Skin epidermis (tissue), 12 donors: ENCODE results near the gene ZNF474.
A peak's percentile ranks its signal among the peaks of the same experiment; 100 is the strongest.
"Not testable (repeated sequence)": the region's sequence is repeated elsewhere in the genome, so short reads cannot be mapped to it uniquely, and the experiment has no call there.

Source experiments
- H3K27ac ChIP-seq, 21 experiments: fragments of 200-600 bp; sonication (generic) in 11 of 21; one replicate each; pipeline ENCODE4 v1.5.0; 2020; ENCODE audit warnings: mild to moderate bottlenecking in 3 of 21, inconsistent platforms in 2 of 21, moderate library complexity in 2 of 21
- H3K4me3 ChIP-seq, 7 experiments: fragments of 200-600 bp; sonication (generic) in 2 of 7; one replicate each; pipeline ENCODE4 v1.5.0; 2020; ENCODE audit warnings: inconsistent platforms in 2 of 7, mild to moderate bottlenecking in 2 of 7, moderate library complexity in 1 of 7

ZNF474 gene

DNA sequence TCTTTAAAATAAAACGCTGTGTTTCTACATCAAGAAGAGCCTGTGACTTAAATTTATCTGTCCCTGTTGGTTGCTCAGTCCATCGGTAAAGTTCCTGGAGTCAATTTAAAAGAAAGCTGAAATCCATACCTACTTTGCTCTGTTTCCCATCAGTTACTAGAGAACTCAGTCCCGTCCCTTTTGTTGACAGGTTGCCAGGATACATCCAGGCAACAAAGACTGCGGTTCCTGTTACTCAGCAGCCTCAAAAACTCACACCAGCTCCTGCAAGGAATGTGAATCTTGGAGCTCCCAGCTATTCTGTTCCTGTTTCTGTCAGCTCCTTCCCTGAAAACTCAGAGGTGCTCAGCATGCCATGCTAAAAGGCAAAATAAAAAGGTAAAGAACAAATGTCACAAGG is at the start of gene ZNF474:
Gene ZNF474 (plus strand): TSS at position 241 of the 400 bp plus-strand sequence. CDS start 22,445 bp downstream, outside the sequence.
- Histone ChIP-seq H3K27ac (peak within 1 kb of the TSS in 9 of 21 experiments; percentile 6 to 82 (median 52)), H3K4me3 (no peak within 1 kb of the TSS)

DNA sequence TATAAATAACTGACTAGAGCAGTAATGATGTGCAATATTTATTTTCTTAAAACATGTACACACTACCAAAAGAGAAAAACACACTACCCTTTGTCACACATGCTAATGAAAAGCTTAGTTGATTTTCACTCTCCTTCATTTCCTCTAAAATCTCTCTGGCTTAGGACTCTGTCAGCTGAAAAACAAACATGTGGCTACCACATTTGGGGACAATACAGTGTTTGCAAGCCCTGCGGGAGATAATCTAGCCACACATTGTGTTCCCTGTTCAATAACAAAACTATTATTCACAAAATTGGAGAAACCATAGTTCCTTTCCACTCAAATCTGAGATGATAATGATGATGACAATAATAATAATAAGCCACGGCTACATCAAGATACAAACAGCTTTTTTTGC is 47.8 kb upstream of the ZNF474 start:
- no peak overlapping the region for H3K4me3 ChIP-seq
- peak overlapping the region in 1 of 21 experiments; percentile 33 for H3K27ac ChIP-seq

- H3K27ac ChIP-seq = no peak overlapping the region
Measured at GRCh38 chr5:122083535-122083934, 45.8 kb upstream of the ZNF474 start.

DNA sequence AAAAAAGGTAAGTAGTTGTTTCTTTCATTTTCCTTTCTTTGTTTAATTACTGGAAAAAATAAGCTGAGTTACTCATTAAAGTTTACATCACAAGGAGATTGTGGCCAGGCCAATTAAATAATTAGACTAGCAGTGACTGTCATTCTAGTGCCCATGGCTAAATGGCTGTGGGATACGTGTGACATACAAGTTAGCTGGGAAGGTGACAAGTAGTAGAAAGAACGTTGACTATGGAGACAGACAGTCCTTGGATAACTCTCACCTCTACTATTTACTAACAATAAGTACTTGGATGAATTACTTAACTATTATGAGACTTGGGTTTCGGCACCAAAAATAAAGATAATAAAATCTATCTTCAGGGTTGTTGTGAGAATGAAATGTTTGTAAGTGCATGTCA is 44.3 kb upstream of the ZNF474 start:
- Histone ChIP-seq H3K4me3 (no peak overlapping the region), H3K27ac (no peak overlapping the region)

More at GRCh38 chr5:122083535-122083934, 45.8 kb upstream of the ZNF474 start:
- H3K4me3 ChIP-seq = no peak overlapping the region

DNA sequence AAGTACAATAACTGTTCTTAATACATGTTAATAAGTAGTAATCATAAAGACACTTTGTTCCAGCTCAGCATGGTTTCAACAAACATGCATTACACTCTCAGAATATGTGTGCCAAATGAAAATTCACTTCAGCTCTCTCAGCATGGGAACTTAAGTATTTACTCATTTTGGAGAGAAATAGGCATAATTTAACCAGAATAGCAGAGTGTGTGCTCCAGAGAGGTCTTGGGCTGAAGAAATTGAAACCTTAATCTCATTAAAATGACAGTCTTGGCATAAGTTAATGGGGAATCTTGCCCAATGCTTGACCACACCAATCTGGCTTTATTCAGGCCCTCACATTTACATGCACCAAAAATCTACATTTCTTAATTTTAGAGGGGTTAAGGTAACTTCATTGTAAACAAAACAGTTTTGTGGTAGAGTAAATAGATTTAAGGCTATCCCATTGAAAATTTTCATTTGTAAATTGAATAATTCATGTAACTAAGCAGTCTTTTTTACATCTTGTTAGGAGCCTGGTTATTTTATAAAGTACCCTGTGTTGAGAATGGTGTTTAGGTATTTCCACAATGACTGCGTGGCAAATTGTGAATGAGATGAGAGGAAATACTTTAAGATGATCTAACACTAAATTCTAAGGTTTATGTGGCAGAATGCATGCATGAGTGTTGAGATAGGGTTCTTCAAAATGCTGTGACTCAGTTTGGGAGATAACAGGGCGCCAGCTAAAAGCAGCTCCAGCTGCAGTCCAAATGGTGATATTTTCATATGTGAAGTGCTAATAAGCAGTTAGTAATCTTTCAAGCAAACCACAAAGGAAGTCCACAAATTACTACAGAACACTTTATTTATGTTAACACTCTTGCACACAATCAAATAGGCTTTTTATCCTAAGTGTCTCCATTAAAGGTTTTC is 40.0 kb upstream of the ZNF474 start:
- H3K4me3 ChIP-seq = no peak overlapping the region
- H3K27ac ChIP-seq = peak overlapping the region in 1 of 21 experiments; percentile 17

- Histone ChIP-seq H3K27ac (peak overlapping the region in 1 of 21 experiments; percentile 56), H3K4me3 (no peak overlapping the region)
Measured at GRCh38 chr5:122091936-122092600, 37.3 kb upstream of the ZNF474 start.

DNA sequence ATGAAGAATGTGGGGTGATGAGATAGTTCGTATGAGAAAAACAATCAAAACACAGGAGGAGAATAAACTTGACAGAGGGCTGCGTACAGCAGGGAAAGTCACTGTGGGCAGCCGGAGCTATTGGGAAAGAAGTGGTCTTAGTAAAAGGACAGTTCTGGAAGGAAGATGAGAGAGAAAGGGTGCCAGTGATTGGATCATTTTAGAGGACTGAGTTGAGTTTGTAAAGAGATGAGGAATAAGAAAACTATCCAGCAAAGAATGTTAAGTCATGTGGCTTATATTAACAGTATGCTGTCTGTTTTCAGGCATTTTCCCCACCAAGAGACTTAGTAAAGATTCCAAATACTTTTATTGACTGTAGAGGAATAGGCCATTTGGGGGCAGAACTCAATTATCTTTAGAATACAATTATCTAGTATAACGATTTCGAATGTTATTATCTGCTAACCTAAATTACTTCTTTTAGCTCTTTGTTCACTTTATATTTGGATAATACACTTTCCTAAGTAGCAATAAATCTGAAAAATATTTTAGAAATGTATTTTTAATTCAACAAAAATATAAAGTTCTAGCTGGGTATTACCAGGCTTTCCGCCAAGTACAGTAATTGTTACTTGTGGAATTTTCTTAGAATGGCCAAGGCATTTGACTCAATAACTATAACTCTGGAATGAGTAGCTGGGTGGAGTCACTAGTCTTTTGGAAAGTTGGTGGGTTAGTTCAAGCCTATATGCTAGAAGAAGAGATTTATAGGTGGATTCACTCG is 35.7 kb upstream of the ZNF474 start:
- Histone ChIP-seq H3K4me3 (no peak overlapping the region), H3K27ac (peak overlapping the region in 4 of 21 experiments; percentile 6 to 56 (median 41))

GRCh38 chr5:122094251-122094650 is 35.1 kb upstream of the ZNF474 start:
- peak overlapping the region in 4 of 21 experiments; percentile 29 to 56 (median 41) for H3K27ac ChIP-seq
- H3K4me3 ChIP-seq = not testable (repeated sequence)

DNA sequence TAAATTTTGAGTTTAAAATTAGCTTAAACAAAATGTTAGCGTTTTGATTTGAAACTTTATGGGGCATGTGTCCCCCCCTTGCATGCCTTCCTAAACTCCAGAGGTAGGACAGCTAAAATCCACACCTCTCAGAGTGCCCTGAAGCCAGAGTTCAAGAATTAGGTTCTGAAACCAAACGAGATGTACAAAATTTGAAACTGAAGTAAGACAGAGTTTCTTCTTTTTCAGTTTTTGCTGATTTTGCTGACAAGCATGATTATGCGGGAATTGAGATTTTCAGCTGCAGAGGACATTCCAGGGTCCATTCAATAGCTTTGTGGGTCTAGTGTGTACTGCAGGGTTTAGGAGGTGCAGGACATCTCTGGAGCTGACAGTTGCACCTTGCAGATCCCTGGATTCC is 34.2 kb upstream of the ZNF474 start:
- no peak overlapping the region for H3K4me3 ChIP-seq
- no peak overlapping the region for H3K27ac ChIP-seq

GRCh38 chr5:122097391-122097790 is 32.0 kb upstream of the ZNF474 start:
- Histone ChIP-seq H3K4me3 (no peak overlapping the region), H3K27ac (no peak overlapping the region)

- no peak overlapping the region for H3K4me3 ChIP-seq
- no peak overlapping the region for H3K27ac ChIP-seq
Measured at GRCh38 chr5:122099060-122099790, 30.1 kb upstream of the ZNF474 start.

- no peak overlapping the region for H3K27ac ChIP-seq
- no peak overlapping the region for H3K4me3 ChIP-seq
Measured at GRCh38 chr5:122101636-122102285, 27.6 kb upstream of the ZNF474 start.

GRCh38 chr5:122102825-122103224 is 26.5 kb upstream of the ZNF474 start:
- H3K4me3 ChIP-seq = no peak overlapping the region
- H3K27ac ChIP-seq = no peak overlapping the region

DNA sequence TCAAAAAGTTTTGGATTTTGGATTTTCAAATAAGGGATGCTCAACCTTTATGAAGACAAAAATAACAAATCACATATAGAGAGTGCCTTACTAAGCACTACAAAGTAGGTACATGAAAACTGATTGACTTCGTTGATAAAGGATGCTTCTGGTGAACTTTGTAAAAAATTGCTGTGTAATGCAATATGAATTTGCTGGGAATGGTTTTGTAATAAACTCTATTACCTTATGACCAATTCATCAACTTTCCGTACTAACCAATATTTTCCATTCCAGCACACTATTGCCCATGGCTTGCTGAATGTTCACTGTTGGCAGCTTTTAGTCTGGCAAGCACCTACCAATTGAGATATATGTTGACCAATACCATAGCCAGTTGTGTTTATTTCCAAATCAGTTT is 23.4 kb upstream of the ZNF474 start:
- no peak overlapping the region for H3K27ac ChIP-seq
- H3K4me3 ChIP-seq = no peak overlapping the region

DNA sequence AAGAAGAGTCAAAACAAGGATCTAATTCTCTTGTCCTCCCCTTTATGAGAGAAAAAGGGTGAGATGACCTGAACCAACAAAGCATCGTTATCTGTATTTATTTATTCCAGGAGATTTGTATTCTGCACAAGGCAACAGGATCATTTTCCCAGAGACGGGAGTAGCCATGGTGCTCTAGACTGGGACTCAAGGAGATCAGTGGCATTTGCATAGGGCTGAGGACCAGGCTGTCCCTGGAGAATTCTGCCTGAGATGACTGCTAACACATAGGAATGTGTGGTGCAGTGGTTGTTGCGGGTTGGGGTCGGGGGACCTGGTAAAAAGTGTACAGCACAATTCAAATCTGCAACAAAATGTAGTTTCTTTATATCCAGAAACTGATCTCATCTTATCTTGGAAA is 22.3 kb upstream of the ZNF474 start:
- Histone ChIP-seq H3K27ac (no peak overlapping the region), H3K4me3 (no peak overlapping the region)

GRCh38 chr5:122110987-122111386 is 18.4 kb upstream of the ZNF474 start:
- H3K4me3 ChIP-seq = no peak overlapping the region
- peak overlapping the region in 10 of 21 experiments; percentile 7 to 58 (median 28) for H3K27ac ChIP-seq

DNA sequence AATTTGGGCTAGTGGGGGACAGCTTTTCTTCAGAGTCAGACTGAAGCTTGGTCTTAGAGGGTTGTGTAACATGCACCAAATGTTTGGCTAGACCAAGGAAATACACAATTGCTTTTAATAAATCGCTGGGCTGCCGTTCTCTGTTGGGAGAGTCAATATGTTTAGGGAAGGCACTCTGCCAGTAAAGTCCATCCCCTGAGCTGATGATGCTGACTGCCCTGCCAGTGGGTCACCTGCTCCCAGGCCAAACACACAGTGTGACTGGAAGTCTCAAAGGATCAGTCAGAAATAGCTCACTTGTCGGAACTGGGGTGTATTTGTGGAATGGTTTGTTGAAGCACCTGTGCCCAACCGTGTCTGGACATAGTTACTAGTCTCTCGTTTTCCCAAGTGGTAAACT is 17.9 kb upstream of the ZNF474 start:
- no peak overlapping the region for H3K4me3 ChIP-seq
- peak overlapping the region in 11 of 21 experiments; percentile 4 to 58 (median 31) for H3K27ac ChIP-seq

DNA sequence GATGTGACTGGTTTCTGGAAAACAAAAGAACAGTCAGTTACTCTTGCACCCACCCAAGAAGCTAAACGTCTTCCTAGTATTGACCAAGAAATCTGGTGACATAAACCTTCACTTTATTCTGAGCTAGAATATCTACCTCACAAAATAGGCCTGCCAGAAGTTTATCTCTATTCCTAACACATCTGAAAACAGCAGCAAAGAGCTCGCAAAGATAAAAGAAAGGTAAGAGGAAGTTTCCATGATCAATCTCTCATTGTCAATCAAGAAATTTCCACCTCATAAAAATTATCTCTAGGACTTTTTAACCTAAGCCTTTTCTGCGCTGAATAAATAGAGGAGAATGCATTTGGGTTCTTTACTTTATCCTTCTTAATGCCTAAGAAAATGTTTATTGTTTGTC is 17.3 kb upstream of the ZNF474 start:
- Histone ChIP-seq H3K4me3 (no peak overlapping the region), H3K27ac (peak overlapping the region in 1 of 21 experiments; percentile 45)
